ENCODE results near the gene HOXB5. TPM values are rescaled to one million over a fixed set of nuclear protein-coding genes. Genes with fewer than 3 reads are reported as not detected.
A peak's percentile ranks its signal among the peaks of the same experiment; 100 is the strongest.

HOXB5 gene
- total RNA-seq, 6 donors from 2014 or later = 0.39 to 5.0 (median 1.5) TPM

- Histone ChIP-seq H3K4me3 (peak overlapping the region in 2 of 4 donors; percentile 32 to 54), H3K27ac (peak overlapping the region; percentile 66 to 90 (median 90)), H3K27me3 (peaks cover 0 to 43% (median 21%) of the 10 kb centered on the region in 4 donors), H3K9me3 (no peaks in the 10 kb centered on the region), H3K4me1 (peaks cover 32 to 56% (median 37%) of the 10 kb centered on the region in 4 donors), H3K36me3 (no peaks in the 10 kb centered on the region)
- TF ChIP-seq CTCF (IDR thresholded peaks at IDR 0.05) (no peak), POLR2A (IDR thresholded peaks at IDR 0.05) (no peak), EP300 (IDR thresholded peaks at IDR 0.05) (no peak), POLR2AphosphoS5 (IDR thresholded peaks at IDR 0.05) (no peak)
- WGBS, 2 donors = 32 to 34% methylated on average over 2 of the region's 2 CpGs
- ATAC-seq (ENCODE audit: low FRiP score in 2 of 2) (no peak), DNase-seq (no peak)
Measured at GRCh38 chr17:48588528-48588927, 5.1 kb downstream of the HOXB5 start.

- TF ChIP-seq POLR2A (IDR thresholded peaks at IDR 0.05) (no peak), CTCF (IDR thresholded peaks at IDR 0.05) (no peak), POLR2AphosphoS5 (IDR thresholded peaks at IDR 0.05) (no peak), EP300 (IDR thresholded peaks at IDR 0.05) (no peak)
- 32 to 64% methylated on average over 2 of the region's 2 CpGs for WGBS, 2 donors
- H3K4me1 ChIP-seq = peaks cover 28 to 51% (median 33%) of the 10 kb centered on the region in 4 donors
- no peaks in the 10 kb centered on the region for H3K9me3 ChIP-seq
- H3K4me3 ChIP-seq = peak overlapping the region in 2 of 4 donors; percentile 32 to 54
- no peak for DNase-seq
- peak overlapping the region; percentile 66 to 90 (median 90) for H3K27ac ChIP-seq
- no peaks in the 10 kb centered on the region for H3K36me3 ChIP-seq
- H3K27me3 ChIP-seq = peaks cover 0 to 44% (median 20%) of the 10 kb centered on the region in 4 donors
- no peak for ATAC-seq (ENCODE audit: low FRiP score in 2 of 2)
Measured at GRCh38 chr17:48588074-48588415, 5.5 kb downstream of the HOXB5 start.

- Histone ChIP-seq H3K9me3 (no peaks in the 10 kb centered on the region), H3K36me3 (no peaks in the 10 kb centered on the region), H3K4me1 (peaks cover 25 to 46% (median 31%) of the 10 kb centered on the region in 4 donors), H3K4me3 (peak overlapping the region in 2 of 4 donors; percentile 54 to 61), H3K27me3 (peaks cover 0 to 45% (median 20%) of the 10 kb centered on the region in 4 donors), H3K27ac (peak overlapping the region; percentile 66 to 90 (median 90))
- ATAC-seq (ENCODE audit: low FRiP score in 2 of 2) (no peak), DNase-seq (no peak)
- 23 to 24% methylated on average over 4 to 5 of the region's 5 CpGs for WGBS, 2 donors
- peak; percentile 32 to 33 for TF ChIP-seq POLR2AphosphoS5 (IDR thresholded peaks at IDR 0.05)
- TF ChIP-seq CTCF (IDR thresholded peaks at IDR 0.05) = no peak
- TF ChIP-seq EP300 (IDR thresholded peaks at IDR 0.05) = no peak
- TF ChIP-seq POLR2A (IDR thresholded peaks at IDR 0.05) = no peak
Measured at GRCh38 chr17:48587276-48588073, 6.1 kb downstream of the HOXB5 start.

- Histone ChIP-seq H3K4me1 (peaks cover 31 to 47% (median 35%) of the 10 kb centered on the region in 4 donors), H3K9me3 (no peaks in the 10 kb centered on the region), H3K27ac (peak overlapping the region; percentile 66 to 90 (median 90)), H3K36me3 (no peaks in the 10 kb centered on the region), H3K27me3 (peaks cover 0 to 49% (median 21%) of the 10 kb centered on the region in 4 donors), H3K4me3 (peak overlapping the region in 3 of 4 donors; percentile 48 to 61 (median 54))
- ATAC-seq (ENCODE audit: low FRiP score in 2 of 2) (peak in 1 of 2 donors; percentile 43), DNase-seq (peak in 1 of 2 donors; percentile 87)
- TF ChIP-seq CTCF (IDR thresholded peaks at IDR 0.05) (no peak), POLR2AphosphoS5 (IDR thresholded peaks at IDR 0.05) (no peak), EP300 (IDR thresholded peaks at IDR 0.05) (no peak), POLR2A (IDR thresholded peaks at IDR 0.05) (no peak)
- 13 to 18% methylated on average over 23 to 34 of the region's 34 CpGs for WGBS, 2 donors
Measured at GRCh38 chr17:48586355-48587258, 7.0 kb downstream of the HOXB5 start.

Measured in upper lobe of left lung (tissue), 6 donors.